Measurements from ENCODE around the gene NUCB2. TPM values are rescaled to one million over a fixed set of nuclear protein-coding genes. Genes with fewer than 3 reads are reported as not detected.
"Not testable (repeated sequence)": the region's sequence is repeated elsewhere in the genome, so short reads cannot be mapped to it uniquely, and the experiment has no call there.

Gene NUCB2
- total RNA-seq, result 100 to 1,000 TPM in 1 of 2 donors, 10 to 100 TPM in 1; 39.2 to 110 TPM

- intact Hi-C loops (cut with DNase I), result loop anchor here (5.0 kb wide), 1 partner anchor 69 kb away; the partner anchor contains the start of gene PIK3C2A
- TF ChIP-seq CTCF (IDR thresholded peaks at IDR 0.05) (peak in 1 of 4 experiments; percentile 32), POLR2AphosphoS5 (IDR thresholded peaks at IDR 0.05) (peak; percentile 90), POLR2A (IDR thresholded peaks at IDR 0.05) (peak; percentile 93)
- H3K4me3 ChIP-seq, result peak within 1 kb of the TSS; percentile 71 to 80
- no peaks in the 10 kb centered on the region for H3K27me3 ChIP-seq (replicated peaks; ENCODE audit: insufficient read depth)
- no peaks in the 10 kb centered on the region for H3K4me1 ChIP-seq (replicated peaks)
- H3K27ac ChIP-seq, result peak within 1 kb of the TSS; percentile 82 to 83
- H3K36me3 ChIP-seq, result no peaks in the 10 kb centered on the region
- H3K9me3 ChIP-seq, result no peaks in the 10 kb centered on the region
- peak; percentile 98 for DNase-seq (ENCODE audit: low spot score)
- WGBS, result 0% methylated on average over 43 of the region's 75 CpGs
These were observed at the start of gene NUCB2 for GRCh38 chr11:17276236-17277023. TSS of gene NUCB2 (plus strand) at chr11:17276739. CDS start at chr11:17295324, 18,585 bp downstream.

- H3K4me3 ChIP-seq; H3K36me3 ChIP-seq; H3K9me3 ChIP-seq; intact Hi-C loops (cut with DNase I); H3K27ac ChIP-seq; DNase-seq (ENCODE audit: low spot score); H3K27me3 ChIP-seq (replicated peaks; ENCODE audit: insufficient read depth); H3K4me1 ChIP-seq (replicated peaks): not testable (repeated sequence)
- WGBS, result 94% methylated on average over 38 of the region's 38 CpGs
These were observed 48.2 kb upstream of the NUCB2 start for GRCh38 chr11:17228186-17228925.

GRCh38 chr11:17229481-17230152 lies 46.9 kb upstream of the NUCB2 start:
- H3K4me1 ChIP-seq (replicated peaks), result no peaks in the 10 kb centered on the region
- no peaks in the 10 kb centered on the region for H3K27me3 ChIP-seq (replicated peaks; ENCODE audit: insufficient read depth)
- no peak for DNase-seq (ENCODE audit: low spot score)
- no peak overlapping the region for H3K27ac ChIP-seq
- intact Hi-C loops (cut with DNase I), result loop anchor here (10.0 kb wide), 1 partner anchor 275 kb away; no protein-coding TSS in a partner anchor
- H3K4me3 ChIP-seq, result no peak overlapping the region
- 74% methylated on average over 7 of the region's 7 CpGs for WGBS
- no peak for TF ChIP-seq POLR2A (IDR thresholded peaks at IDR 0.05)
- no peak for TF ChIP-seq POLR2AphosphoS5 (IDR thresholded peaks at IDR 0.05)
- TF ChIP-seq CTCF (IDR thresholded peaks at IDR 0.05), result no peak
- no peaks in the 10 kb centered on the region for H3K36me3 ChIP-seq
- H3K9me3 ChIP-seq, result no peaks in the 10 kb centered on the region

GRCh38 chr11:17230867-17231851 lies 45.4 kb upstream of the NUCB2 start:
- H3K36me3 ChIP-seq, result no peaks in the 10 kb centered on the region
- intact Hi-C loops (cut with DNase I), result loop anchor here (10.0 kb wide), 1 partner anchor 274 kb away; no protein-coding TSS in a partner anchor
- WGBS, result 89% methylated on average over 3 of the region's 3 CpGs

More at GRCh38 chr11:17230867-17231851, 45.4 kb upstream of the NUCB2 start:
- DNase-seq (ENCODE audit: low spot score), result no peak
- no peak overlapping the region for H3K4me3 ChIP-seq
- no peaks in the 10 kb centered on the region for H3K4me1 ChIP-seq (replicated peaks)
- H3K27me3 ChIP-seq (replicated peaks; ENCODE audit: insufficient read depth), result no peaks in the 10 kb centered on the region
- H3K9me3 ChIP-seq, result no peaks in the 10 kb centered on the region
- H3K27ac ChIP-seq, result no peak overlapping the region
- TF ChIP-seq POLR2A (IDR thresholded peaks at IDR 0.05) (no peak), POLR2AphosphoS5 (IDR thresholded peaks at IDR 0.05) (no peak), CTCF (IDR thresholded peaks at IDR 0.05) (no peak)
